ENCODE data around the gene RAB9A. TPM values are rescaled to one million over a fixed set of nuclear protein-coding genes. Genes with fewer than 3 reads are reported as not detected.

The RAB9A gene
- total and polyA plus RNA-seq, 9 of the 15 experiments (the other 6 are each of a cell fraction or from before 2014, with no cell fraction given): 13.5 to 20.8 (median 17.7) TPM

- TF ChIP-seq E2F8 (IDR thresholded peaks at IDR 0.05; ENCODE audit: low read depth, partially characterized antibody): no peak
- no peak for TF ChIP-seq PHB2 (IDR thresholded peaks at IDR 0.05; ENCODE audit: low read depth)
- TF ChIP-seq POLR3A (IDR thresholded peaks at IDR 0.05; ENCODE audit: borderline replicate concordance, extremely low read depth, insufficient read depth, insufficient read length): no peak
- TF ChIP-seq SAFB (IDR thresholded peaks at IDR 0.05; ENCODE audit: borderline replicate concordance, low read depth, low read length): no peak
- no peak for TF ChIP-seq ZNF561 (CRISPR knock-in tag; conservative IDR thresholded peaks at IDR 0.05)
- no peak for TF ChIP-seq SMAD3 (CRISPR knock-in tag; conservative IDR thresholded peaks at IDR 0.05)
- no peak for TF ChIP-seq BACH1 (tag; IDR thresholded peaks at IDR 0.05)
- TF ChIP-seq NFE2L1 (tag; IDR thresholded peaks at IDR 0.05; ENCODE audit: borderline replicate concordance, low read depth): no peak
- TF ChIP-seq RBM39 (optimal IDR thresholded peaks at IDR 0.05; ENCODE audit: low read depth, low read length): no peak
- no peak for TF ChIP-seq TGIF2 (CRISPR knock-in tag; IDR thresholded peaks at IDR 0.05)
- TF ChIP-seq KDM2B (CRISPR knock-in tag; IDR thresholded peaks at IDR 0.05): no peak
- TF ChIP-seq, protein P1, sequence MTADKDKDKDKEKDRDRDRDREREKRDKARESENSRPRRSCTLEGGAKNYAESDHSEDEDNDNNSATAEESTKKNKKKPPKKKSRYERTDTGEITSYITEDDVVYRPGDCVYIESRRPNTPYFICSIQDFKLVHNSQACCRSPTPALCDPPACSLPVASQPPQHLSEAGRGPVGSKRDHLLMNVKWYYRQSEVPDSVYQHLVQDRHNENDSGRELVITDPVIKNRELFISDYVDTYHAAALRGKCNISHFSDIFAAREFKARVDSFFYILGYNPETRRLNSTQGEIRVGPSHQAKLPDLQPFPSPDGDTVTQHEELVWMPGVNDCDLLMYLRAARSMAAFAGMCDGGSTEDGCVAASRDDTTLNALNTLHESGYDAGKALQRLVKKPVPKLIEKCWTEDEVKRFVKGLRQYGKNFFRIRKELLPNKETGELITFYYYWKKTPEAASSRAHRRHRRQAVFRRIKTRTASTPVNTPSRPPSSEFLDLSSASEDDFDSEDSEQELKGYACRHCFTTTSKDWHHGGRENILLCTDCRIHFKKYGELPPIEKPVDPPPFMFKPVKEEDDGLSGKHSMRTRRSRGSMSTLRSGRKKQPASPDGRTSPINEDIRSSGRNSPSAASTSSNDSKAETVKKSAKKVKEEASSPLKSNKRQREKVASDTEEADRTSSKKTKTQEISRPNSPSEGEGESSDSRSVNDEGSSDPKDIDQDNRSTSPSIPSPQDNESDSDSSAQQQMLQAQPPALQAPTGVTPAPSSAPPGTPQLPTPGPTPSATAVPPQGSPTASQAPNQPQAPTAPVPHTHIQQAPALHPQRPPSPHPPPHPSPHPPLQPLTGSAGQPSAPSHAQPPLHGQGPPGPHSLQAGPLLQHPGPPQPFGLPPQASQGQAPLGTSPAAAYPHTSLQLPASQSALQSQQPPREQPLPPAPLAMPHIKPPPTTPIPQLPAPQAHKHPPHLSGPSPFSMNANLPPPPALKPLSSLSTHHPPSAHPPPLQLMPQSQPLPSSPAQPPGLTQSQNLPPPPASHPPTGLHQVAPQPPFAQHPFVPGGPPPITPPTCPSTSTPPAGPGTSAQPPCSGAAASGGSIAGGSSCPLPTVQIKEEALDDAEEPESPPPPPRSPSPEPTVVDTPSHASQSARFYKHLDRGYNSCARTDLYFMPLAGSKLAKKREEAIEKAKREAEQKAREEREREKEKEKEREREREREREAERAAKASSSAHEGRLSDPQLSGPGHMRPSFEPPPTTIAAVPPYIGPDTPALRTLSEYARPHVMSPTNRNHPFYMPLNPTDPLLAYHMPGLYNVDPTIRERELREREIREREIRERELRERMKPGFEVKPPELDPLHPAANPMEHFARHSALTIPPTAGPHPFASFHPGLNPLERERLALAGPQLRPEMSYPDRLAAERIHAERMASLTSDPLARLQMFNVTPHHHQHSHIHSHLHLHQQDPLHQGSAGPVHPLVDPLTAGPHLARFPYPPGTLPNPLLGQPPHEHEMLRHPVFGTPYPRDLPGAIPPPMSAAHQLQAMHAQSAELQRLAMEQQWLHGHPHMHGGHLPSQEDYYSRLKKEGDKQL (CRISPR knock-in tag; IDR thresholded peaks at IDR 0.05; ENCODE audit: borderline replicate concordance): no peak
- peak; percentile 84 for TF ChIP-seq EP400 (IDR thresholded peaks at IDR 0.05)
- TF ChIP-seq RNF219 (CRISPR knock-in tag; IDR thresholded peaks at IDR 0.05): no peak
- TF ChIP-seq RFX1 (IDR thresholded peaks at IDR 0.05): no peak
- TF ChIP-seq TAF9B (IDR thresholded peaks at IDR 0.05; ENCODE audit: partially characterized antibody): peak; percentile 37
- no peak for TF ChIP-seq PTRF (tag; IDR thresholded peaks at IDR 0.05)
- no peak for TF ChIP-seq IRF2 (CRISPR knock-in tag; IDR thresholded peaks at IDR 0.05)
Observed at GRCh38 chrX:13652850-13653693, 35.9 kb upstream of the RAB9A start, which contains the start of gene TCEANC (continued).
